A673 (cell line): ENCODE data around the gene ETFRF1. TPM values are rescaled to one million over a fixed set of nuclear protein-coding genes. Genes with fewer than 3 reads are reported as not detected.

Experiments
- BruUV-seq: library from RNA; stranded (reverse); fragments of 400-500 nt; replicated peaks from 2 replicates; lab custom pipeline; 2021; lab: Mats Ljungman, UMichigan
- CTCF ChIA-PET: fragments of 300-600 bp; sonication (Branson Sonifier 250); formaldehyde crosslinking; loops from one replicate; lab custom pipeline; 2022; ENCODE audit warnings: antibody characterized with exemption; lab: Charles Lee
- POLR2A ChIA-PET: fragments of 300-600 bp; sonication (Branson Sonifier 250); formaldehyde crosslinking; loops from one replicate; lab custom pipeline; 2022; ENCODE audit warnings: antibody characterized with exemption; ENCODE audit not compliant: low non-redundant PET; lab: Charles Lee
- DNase-seq: peaks from one replicate; pipeline ENCODE4 v3.0.0-alpha.2; 2015; ENCODE audit warnings: low spot score
- H3K27ac ChIP-seq: fragments of 200-600 bp; sonication (generic); 2 replicates; pipeline ENCODE4 v1.5.1; 2016; ENCODE audit warnings: mixed run types, low read depth, mild to moderate bottlenecking, mixed read lengths, antibody characterized with exemption, low read length; ENCODE audit not compliant: poor library complexity, severe bottlenecking
- H3K27me3 ChIP-seq: fragments of 200-600 bp; sonication (generic); replicated peaks from 2 replicates; pipeline ENCODE4 v1.6.1; 2017; ENCODE audit warnings: mixed run types, low read depth, mild to moderate bottlenecking, mixed read lengths, antibody characterized with exemption, low read length; ENCODE audit not compliant: insufficient read depth, poor library complexity
- H3K36me3 ChIP-seq: fragments of 200-600 bp; sonication (generic); 2 replicates; pipeline ENCODE4 v1.6.1; 2016; ENCODE audit warnings: mixed run types, mild to moderate bottlenecking, mixed read lengths, antibody characterized with exemption, low read length; ENCODE audit not compliant: insufficient read depth, poor library complexity, severe bottlenecking
- H3K4me1 ChIP-seq: fragments of 200-600 bp; sonication (generic); 2 replicates; pipeline ENCODE4 v1.6.1; 2017; ENCODE audit warnings: mixed run types, mild to moderate bottlenecking, mixed read lengths, antibody characterized with exemption, low read length; ENCODE audit not compliant: insufficient read depth, poor library complexity, severe bottlenecking
- H3K4me3 ChIP-seq: fragments of 200-600 bp; sonication (generic); 2 replicates; pipeline ENCODE4 v1.5.1; 2016; ENCODE audit warnings: low read depth, mixed run types, mild to moderate bottlenecking, mixed read lengths, low read length; ENCODE audit not compliant: poor library complexity, severe bottlenecking
- H3K9me3 ChIP-seq: fragments of 200-600 bp; sonication (generic); 2 replicates; pipeline ENCODE4 v1.6.1; 2016; ENCODE audit warnings: mixed run types, low read depth, mild to moderate bottlenecking, mixed read lengths, antibody characterized with exemption, low read length; ENCODE audit not compliant: poor library complexity, severe bottlenecking
- CTCF ChIP-seq: fragments of 300-800, 200-600 bp; sonication (generic); conservative IDR thresholded peaks from 2 replicates; pipeline ENCODE4 v1.5.1; 2017; ENCODE audit warnings: low read depth, mild to moderate bottlenecking, antibody characterized with exemption, low read length, moderate library complexity, mixed read lengths
- EZH2 ChIP-seq: fragments of 200-600 bp; sonication (generic); IDR thresholded peaks from 2 replicates; pipeline ENCODE4 v1.6.1; 2017; ENCODE audit warnings: borderline replicate concordance, low read depth, mild to moderate bottlenecking, mixed read lengths, antibody characterized with exemption, low read length; ENCODE audit not compliant: poor library complexity, severe bottlenecking
- intact Hi-C: fragments of 100-400 bp; cut with micrococcal nuclease; formaldehyde crosslinking; loops from one replicate; pipeline ENCODE4 v1.10.0; 2022; ENCODE audit not compliant: unreplicated experiment
- total RNA-seq: library from RNA; stranded (reverse); gene quantifications from 2 replicates; pipeline ENCODE4 v1.2.3, GENCODE V29; 2021

ETFRF1 gene
- total RNA-seq, 1 experiment from 2014 or later, result 12.9 TPM

GRCh38 chr12:25162866-25163265, 32.2 kb upstream of the ETFRF1 start:
- intact Hi-C loops, result no loop called here
- POLR2A ChIA-PET, result no interaction called here
- no TSS peak for BruUV-seq

DNA sequence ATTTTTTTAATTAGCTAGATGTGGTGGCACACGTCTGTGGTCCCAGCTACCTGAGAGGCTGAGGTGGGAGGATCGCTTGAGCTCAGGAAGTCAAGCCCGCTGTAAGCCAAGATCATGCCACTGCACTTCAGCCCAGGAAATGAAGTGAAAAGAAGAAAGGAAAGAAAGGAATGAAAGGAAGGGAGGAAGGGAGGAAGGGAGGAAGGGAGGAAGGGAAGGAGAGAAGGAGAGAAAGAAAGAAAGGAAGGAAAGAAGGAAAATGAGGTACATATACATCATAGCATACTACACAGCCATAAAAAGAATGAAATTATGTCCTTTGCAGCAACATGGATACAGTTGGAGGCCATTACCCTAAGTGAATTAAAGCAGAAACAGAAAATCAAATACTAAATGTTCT, 12.3 kb upstream of the ETFRF1 start:
- Histone ChIP-seq H3K9me3 (no peaks in the 10 kb centered on the region), H3K36me3 (no peaks in the 10 kb centered on the region), H3K4me1 (no peaks in the 10 kb centered on the region), H3K4me3 (no peak overlapping the region), H3K27me3 (no peaks in the 10 kb centered on the region), H3K27ac (no peak overlapping the region)
- intact Hi-C loops, result no loop called here
- CTCF ChIA-PET, result no interaction called here
- no TSS peak for BruUV-seq
- no peak for DNase-seq
- TF ChIP-seq CTCF (no peak), EZH2 (no peak)
- POLR2A ChIA-PET, result no interaction called here

More at GRCh38 chr12:25162866-25163265, 32.2 kb upstream of the ETFRF1 start:
- no peaks in the 10 kb centered on the region for H3K36me3 ChIP-seq
- no peaks in the 10 kb centered on the region for H3K9me3 ChIP-seq
- H3K4me1 ChIP-seq, result no peaks in the 10 kb centered on the region
- no peak for TF ChIP-seq CTCF
- TF ChIP-seq EZH2, result no peak
- H3K27ac ChIP-seq, result no peak overlapping the region
- CTCF ChIA-PET, result no interaction called here
- H3K27me3 ChIP-seq, result no peaks in the 10 kb centered on the region
- no peak overlapping the region for H3K4me3 ChIP-seq
- DNase-seq, result no peak

GRCh38 chr12:25184132-25184531, 10.9 kb upstream of the ETFRF1 start:
- Histone ChIP-seq H3K4me3 (no peak overlapping the region), H3K9me3 (no peaks in the 10 kb centered on the region), H3K27ac (no peak overlapping the region), H3K36me3 (no peaks in the 10 kb centered on the region), H3K4me1 (no peaks in the 10 kb centered on the region), H3K27me3 (no peaks in the 10 kb centered on the region)
- intact Hi-C loops, result no loop called here
- no peak for DNase-seq
- TF ChIP-seq EZH2 (no peak), CTCF (no peak)
- no TSS peak for BruUV-seq
- POLR2A ChIA-PET, result no interaction called here
- CTCF ChIA-PET, result no interaction called here
